SK-N-SH (cell line): ENCODE measurements around the gene GTPBP3.
A peak's percentile ranks its signal among the peaks of the same experiment; 100 is the strongest.

Experiments used
- CHD2 ChIP-seq: fragments of 150-350 bp; IDR thresholded peaks from 2 replicates; pipeline ENCODE4 v1.6.1; 2018; ENCODE audit warnings: low read length; ENCODE audit not compliant: partially characterized antibody
- CTCF ChIP-seq: fragments of 200-600 bp; sonication (generic); IDR thresholded peaks from 2 replicates; pipeline ENCODE4 v1.6.1; 2017; ENCODE audit warnings: antibody characterized with exemption, mild to moderate bottlenecking, moderate library complexity
- GABPA ChIP-seq: IDR thresholded peaks from 2 replicates; pipeline ENCODE4 v1.4.0; 2012; ENCODE audit warnings: low read depth, mild to moderate bottlenecking
- POLR2AphosphoS5 ChIP-seq: IDR thresholded peaks from 2 replicates; pipeline ENCODE4 v1.6.1; 2012; ENCODE audit warnings: low read depth, low read length
- USF2 ChIP-seq: fragments of 150-350 bp; IDR thresholded peaks from 2 replicates; pipeline ENCODE4 v1.6.1; 2017; ENCODE audit warnings: antibody characterized with exemption, low read length, low read depth, borderline replicate concordance

- TF ChIP-seq GABPA (peak; percentile 72), POLR2AphosphoS5 (no peak), CTCF (no peak), USF2 (no peak), CHD2 (no peak)
These were observed 11.3 kb downstream of the GTPBP3 start for GRCh38 chr19:17348700-17349099.
